ENCODE results near the gene BPIFB4.

DNA sequence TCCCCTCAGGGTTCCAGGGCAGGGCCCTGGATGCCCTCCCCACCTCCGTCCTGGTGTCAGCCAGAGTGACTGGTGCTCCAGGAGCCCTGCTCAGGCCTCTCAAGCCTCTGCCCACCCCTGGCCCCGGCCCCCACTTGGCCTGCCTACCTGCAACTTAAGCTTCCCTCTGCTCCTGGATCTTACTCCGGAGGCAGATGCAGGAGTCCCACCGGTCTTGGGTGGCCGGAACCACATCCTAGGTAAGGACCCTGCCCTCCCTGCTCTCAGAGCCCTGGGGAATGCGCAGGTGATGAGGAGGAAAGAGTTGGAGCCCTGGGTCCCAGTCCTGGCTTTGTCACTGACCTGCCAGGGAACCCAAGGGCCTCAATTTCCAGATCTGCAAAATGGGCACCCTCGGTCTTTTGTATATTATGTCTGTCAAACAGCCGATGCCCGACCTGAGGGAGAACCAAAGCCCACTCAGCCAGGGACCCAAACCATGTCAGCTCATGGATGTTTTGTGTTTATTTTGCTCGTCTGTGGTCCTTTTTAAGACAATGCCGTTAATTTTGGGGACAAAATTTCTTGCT is 54.0 kb downstream of the BPIFB4 start:
- TF ChIP-seq, protein P1, sequence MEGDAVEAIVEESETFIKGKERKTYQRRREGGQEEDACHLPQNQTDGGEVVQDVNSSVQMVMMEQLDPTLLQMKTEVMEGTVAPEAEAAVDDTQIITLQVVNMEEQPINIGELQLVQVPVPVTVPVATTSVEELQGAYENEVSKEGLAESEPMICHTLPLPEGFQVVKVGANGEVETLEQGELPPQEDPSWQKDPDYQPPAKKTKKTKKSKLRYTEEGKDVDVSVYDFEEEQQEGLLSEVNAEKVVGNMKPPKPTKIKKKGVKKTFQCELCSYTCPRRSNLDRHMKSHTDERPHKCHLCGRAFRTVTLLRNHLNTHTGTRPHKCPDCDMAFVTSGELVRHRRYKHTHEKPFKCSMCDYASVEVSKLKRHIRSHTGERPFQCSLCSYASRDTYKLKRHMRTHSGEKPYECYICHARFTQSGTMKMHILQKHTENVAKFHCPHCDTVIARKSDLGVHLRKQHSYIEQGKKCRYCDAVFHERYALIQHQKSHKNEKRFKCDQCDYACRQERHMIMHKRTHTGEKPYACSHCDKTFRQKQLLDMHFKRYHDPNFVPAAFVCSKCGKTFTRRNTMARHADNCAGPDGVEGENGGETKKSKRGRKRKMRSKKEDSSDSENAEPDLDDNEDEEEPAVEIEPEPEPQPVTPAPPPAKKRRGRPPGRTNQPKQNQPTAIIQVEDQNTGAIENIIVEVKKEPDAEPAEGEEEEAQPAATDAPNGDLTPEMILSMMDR (IDR thresholded peaks at IDR 0.05), result no peak
- TF ChIP-seq EP300 (IDR thresholded peaks at IDR 0.05), result no peak
- TF ChIP-seq POLR2A (IDR thresholded peaks at IDR 0.05), result no peak

All from tibial nerve (tissue), 4 donors.